Ovary (tissue), 3 donors: Measurements from ENCODE around the gene KRTAP9-6.

Source experiments
- EP300 ChIP-seq: sonication (generic); formaldehyde crosslinking; IDR thresholded peaks from one replicate; pipeline ENCODE4 v1.6.1; 2017; ENCODE audit warnings: antibody characterized with exemption
- POLR2A ChIP-seq: fragments of 450-650 bp; IDR thresholded peaks from one replicate; pipeline ENCODE4 v1.6.1; 2017; ENCODE audit warnings: antibody characterized with exemption, mild to moderate bottlenecking, moderate library complexity
- TF ChIP-seq, protein P1 (sequence below), 3 donors: fragments of 450-650 bp in 2 of 3; fragments of 200-600 bp in 1 of 3; IDR thresholded peaks; one replicate each; pipeline versions ENCODE4 v1.5.1 to v1.8.0; 2016 to 2022; ENCODE audit warnings: antibody characterized with exemption in 3 of 3, mild to moderate bottlenecking in 1 of 3
- donor health status: DM: no; HTN: no; CAD: no.

DNA sequence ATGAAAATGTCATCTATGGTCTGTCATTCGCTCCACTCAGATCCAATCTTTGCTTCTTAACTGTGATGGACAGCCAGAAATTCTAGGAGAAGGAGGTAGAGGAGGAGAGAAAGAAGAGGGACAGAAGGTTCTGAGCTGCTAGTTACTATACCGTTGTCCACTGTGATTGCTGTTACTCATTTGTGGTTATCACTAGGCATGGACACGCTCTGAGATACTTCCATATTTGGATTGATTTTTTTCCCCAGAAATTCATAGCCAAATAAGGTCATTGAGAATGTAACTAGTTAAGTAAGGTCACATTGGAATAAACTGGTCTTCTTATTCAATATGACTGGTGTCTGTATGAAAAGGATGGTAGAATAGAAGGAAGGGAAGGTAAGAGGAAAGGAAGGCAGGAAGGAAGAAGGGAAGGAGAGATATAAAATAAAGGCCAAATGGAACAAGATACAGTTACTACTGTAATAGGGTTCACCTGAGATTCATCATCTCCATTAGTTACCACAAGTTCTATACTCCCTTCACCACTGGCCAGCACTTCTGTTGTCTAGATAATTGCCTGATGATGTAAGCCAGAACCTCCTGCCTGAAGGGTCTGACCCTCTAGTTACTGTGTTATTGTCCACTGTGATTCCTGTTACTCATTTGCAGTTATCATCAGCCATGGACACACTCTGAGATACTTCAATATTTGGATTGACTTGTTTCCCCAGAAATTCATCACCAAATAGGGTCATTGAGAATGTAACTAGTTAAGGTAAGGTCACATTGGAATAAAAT, 13.2 kb downstream of the KRTAP9-6 start:
- TF ChIP-seq, protein P1, sequence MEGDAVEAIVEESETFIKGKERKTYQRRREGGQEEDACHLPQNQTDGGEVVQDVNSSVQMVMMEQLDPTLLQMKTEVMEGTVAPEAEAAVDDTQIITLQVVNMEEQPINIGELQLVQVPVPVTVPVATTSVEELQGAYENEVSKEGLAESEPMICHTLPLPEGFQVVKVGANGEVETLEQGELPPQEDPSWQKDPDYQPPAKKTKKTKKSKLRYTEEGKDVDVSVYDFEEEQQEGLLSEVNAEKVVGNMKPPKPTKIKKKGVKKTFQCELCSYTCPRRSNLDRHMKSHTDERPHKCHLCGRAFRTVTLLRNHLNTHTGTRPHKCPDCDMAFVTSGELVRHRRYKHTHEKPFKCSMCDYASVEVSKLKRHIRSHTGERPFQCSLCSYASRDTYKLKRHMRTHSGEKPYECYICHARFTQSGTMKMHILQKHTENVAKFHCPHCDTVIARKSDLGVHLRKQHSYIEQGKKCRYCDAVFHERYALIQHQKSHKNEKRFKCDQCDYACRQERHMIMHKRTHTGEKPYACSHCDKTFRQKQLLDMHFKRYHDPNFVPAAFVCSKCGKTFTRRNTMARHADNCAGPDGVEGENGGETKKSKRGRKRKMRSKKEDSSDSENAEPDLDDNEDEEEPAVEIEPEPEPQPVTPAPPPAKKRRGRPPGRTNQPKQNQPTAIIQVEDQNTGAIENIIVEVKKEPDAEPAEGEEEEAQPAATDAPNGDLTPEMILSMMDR (IDR thresholded peaks at IDR 0.05): no peak
- no peak for TF ChIP-seq EP300
- TF ChIP-seq POLR2A: no peak
